LNCaP clone FGC (cell line): ENCODE measurements around the gene UNK.
"Not testable (repeated sequence)": the region's sequence is repeated elsewhere in the genome, so short reads cannot be mapped to it uniquely, and the experiment has no call there.

Source experiments
- DNase-seq: peaks from one replicate; pipeline ENCODE4 v3.0.0-alpha.2; 2011; ENCODE audit warnings: low read depth
- H3K4me3 ChIP-seq: 2 replicates; pipeline ENCODE4 v1.5.1; 2011; ENCODE audit warnings: mild to moderate bottlenecking, low read depth, low read length, control low read depth
- CTCF ChIP-seq: IDR thresholded peaks from 2 replicates; pipeline ENCODE4 v1.5.1; 2012; ENCODE audit warnings: mild to moderate bottlenecking; ENCODE audit not compliant: control insufficient read depth, insufficient read depth; ENCODE audit errors: extremely low read depth

UNK gene

DNA sequence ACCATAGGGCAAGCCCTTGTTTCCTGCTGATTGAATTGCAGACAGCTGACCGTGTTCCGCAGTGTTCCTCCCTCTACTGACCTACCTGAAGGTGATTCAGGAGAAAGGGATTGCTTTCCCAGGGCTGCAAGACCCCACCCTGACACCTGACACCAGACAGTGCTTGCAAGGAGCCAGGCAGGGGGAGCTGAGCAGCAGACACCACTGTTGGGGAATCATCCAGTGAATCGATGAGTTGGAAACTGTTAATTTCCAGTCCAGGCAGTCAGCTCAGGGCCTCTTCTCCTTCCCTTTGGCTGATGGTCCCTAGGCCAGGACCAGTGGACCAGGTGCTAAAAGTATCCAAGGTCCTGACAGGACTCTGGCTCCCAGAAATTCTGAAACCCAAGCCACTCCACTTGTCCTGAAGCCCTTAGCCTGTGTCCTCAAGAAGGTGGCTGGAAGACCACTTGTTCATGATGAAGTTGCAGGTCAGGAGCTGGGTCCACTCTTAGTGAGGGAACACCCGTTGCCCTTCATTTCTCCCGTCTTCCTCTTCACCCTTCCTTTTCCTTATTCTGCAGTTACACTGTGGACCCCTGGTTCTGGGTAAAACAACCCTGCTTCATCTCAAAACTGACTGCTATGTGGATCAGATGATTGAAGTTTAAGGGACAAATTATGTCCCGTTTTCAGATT is 9.5 kb upstream of the UNK start:
- H3K4me3 ChIP-seq: no peak overlapping the region
- DNase-seq: no peak
- TF ChIP-seq CTCF: no peak

DNA sequence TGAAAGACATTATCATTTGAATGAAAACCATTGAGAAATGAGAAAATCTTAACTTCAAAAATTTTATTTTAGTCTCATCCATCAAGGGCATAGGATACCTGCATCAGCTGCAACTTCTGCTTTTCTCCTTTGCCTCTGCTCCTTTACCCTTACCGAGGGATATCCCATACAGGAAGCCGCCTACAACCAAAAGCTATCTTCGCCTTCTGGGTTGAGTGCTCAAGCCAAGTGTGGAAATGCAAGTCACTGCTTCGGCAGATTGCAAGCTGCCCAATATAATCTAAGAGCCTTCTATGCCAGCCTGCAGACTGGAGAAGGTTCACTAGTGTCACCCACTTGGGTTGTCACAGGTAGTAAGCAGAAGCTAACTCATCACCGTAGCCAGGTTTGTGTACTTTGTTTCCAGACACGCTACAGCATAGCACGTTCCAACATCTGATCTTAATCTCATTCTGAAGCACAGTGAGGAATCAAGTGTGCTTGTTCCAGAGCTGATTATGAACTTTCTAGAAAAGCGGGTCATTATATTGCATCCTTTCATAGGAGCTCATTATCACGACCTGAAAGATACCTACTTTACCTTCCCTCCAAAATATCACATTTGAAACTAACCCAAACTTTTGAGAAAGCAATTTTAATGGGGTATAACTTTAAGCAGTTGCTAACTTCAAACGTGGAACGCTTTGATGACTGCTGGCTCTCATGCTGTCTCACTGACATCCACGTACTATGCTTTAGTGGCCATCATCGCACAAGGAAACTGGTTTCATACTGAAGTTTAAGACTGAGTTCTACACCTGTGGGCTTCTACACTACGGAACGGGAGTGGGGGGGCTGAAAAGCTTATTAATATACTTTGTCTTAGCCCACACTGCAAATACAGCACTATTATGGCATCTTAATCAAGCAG is 8.0 kb upstream of the UNK start:
- peak overlapping the region; percentile 17; the same call in 1 of the 2 replicates for H3K4me3 ChIP-seq
- no peak for DNase-seq
- no peak for TF ChIP-seq CTCF

DNA sequence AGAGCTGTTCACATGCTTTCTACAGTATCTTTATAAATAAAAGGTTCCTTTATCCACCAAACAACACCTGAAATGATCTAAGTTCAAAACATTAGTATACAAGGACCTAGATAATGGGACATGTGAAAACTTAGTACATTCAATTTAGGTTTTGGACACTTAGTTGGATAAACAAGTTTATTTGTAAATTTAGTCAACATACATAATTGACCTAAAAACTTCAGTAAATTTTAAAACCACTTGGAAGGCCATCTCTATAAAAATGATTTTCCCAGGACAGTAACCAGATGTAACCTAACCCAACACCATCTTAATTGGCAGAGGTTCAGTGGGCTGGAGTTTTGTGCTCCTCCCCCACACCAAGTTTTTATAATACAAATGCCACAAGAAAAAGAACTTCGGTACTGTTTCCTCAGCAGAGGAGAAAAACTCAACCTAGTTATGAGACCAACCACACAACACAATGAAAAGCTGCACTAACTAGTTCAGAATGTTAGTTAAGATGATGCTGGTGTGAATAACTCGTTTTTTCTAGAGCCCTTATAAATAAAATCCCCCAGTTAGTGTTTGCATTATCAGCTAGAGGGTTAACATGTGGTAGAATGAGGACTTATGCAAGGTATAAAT is 7.2 kb upstream of the UNK start:
- no peak for TF ChIP-seq CTCF
- H3K4me3 ChIP-seq: peak overlapping the region; percentile 75
- DNase-seq: no peak

GRCh38 chr17:75778066-75778860 is 6.3 kb upstream of the UNK start:
- peak overlapping the region; percentile 75 for H3K4me3 ChIP-seq
- not testable (repeated sequence) for DNase-seq

GRCh38 chr17:75778861-75779249 is 5.8 kb upstream of the UNK start:
- TF ChIP-seq CTCF: peak; percentile 61
- H3K4me3 ChIP-seq: peak overlapping the region; percentile 75
- no peak for DNase-seq

- TF ChIP-seq CTCF: no peak
- peak; percentile 100 for DNase-seq
These were observed 5.2 kb upstream of the UNK start for GRCh38 chr17:75779250-75779986.

More at GRCh38 chr17:75779250-75779986, 5.2 kb upstream of the UNK start:
- H3K4me3 ChIP-seq: peak overlapping the region; percentile 75
